Stimulated activated CD8-positive, alpha-beta memory T cell treated with anti-CD3 and anti-CD28 coated beads, Interleukin-7, amount 100 ng/mL, for 1 hour (primary cell): Measurements from ENCODE around the gene MUC3A.
"Not testable (repeated sequence)": the region's sequence is repeated elsewhere in the genome, so short reads cannot be mapped to it uniquely, and the experiment has no call there.

Source experiments
- DNase-seq, 2 donors: peaks; one replicate each; pipeline ENCODE4 v3.0.0-alpha.2; 2020; ENCODE audit warnings: low read depth in 2 of 2

MUC3A gene

GRCh38 chr7:100949227-100949932 lies at the start of gene MUC3A:
Gene MUC3A, plus strand, starts transcription at chr7:100949534. Its CDS starts 91 bp downstream, at chr7:100949625.
- no peak for DNase-seq

- DNase-seq: no peak
Observed at GRCh38 chr7:100900978-100901377, 48.4 kb upstream of the MUC3A start.

GRCh38 chr7:100901921-100902332 lies 47.4 kb upstream of the MUC3A start:
- DNase-seq: no peak

- no peak for DNase-seq
Observed at GRCh38 chr7:100902638-100903037, 46.7 kb upstream of the MUC3A start.

- no peak for DNase-seq
Observed at GRCh38 chr7:100908512-100908911, 40.8 kb upstream of the MUC3A start.

GRCh38 chr7:100910443-100910842 lies 38.9 kb upstream of the MUC3A start:
- not testable (repeated sequence) for DNase-seq

- DNase-seq: no peak
Observed at GRCh38 chr7:100911484-100911883, 37.9 kb upstream of the MUC3A start.

GRCh38 chr7:100914208-100914878 lies 35.0 kb upstream of the MUC3A start:
- DNase-seq: no peak

- DNase-seq: no peak
Observed at GRCh38 chr7:100914879-100915447, 34.4 kb upstream of the MUC3A start.

- DNase-seq: not testable (repeated sequence)
Observed at GRCh38 chr7:100919335-100919734, 30.0 kb upstream of the MUC3A start.

- DNase-seq: not testable (repeated sequence)
Observed at GRCh38 chr7:100919779-100920437, 29.4 kb upstream of the MUC3A start.

- DNase-seq: no peak
Observed at GRCh38 chr7:100921039-100921438, 28.3 kb upstream of the MUC3A start.

- DNase-seq: not testable (repeated sequence)
Observed at GRCh38 chr7:100923616-100924015, 25.7 kb upstream of the MUC3A start.

GRCh38 chr7:100929808-100930174 lies 19.5 kb upstream of the MUC3A start:
- no peak for DNase-seq

GRCh38 chr7:100933734-100934133 lies 15.6 kb upstream of the MUC3A start:
- DNase-seq: no peak

- DNase-seq: not testable (repeated sequence)
Observed at GRCh38 chr7:100935381-100935780, 14.0 kb upstream of the MUC3A start.

GRCh38 chr7:100936167-100936566 lies 13.2 kb upstream of the MUC3A start:
- DNase-seq: not testable (repeated sequence)

- DNase-seq: no peak
Observed at GRCh38 chr7:100942045-100942774, 7.1 kb upstream of the MUC3A start.

GRCh38 chr7:100943693-100944092 lies 5.6 kb upstream of the MUC3A start:
- no peak for DNase-seq

- no peak for DNase-seq
Observed at GRCh38 chr7:100944138-100944537, 5.2 kb upstream of the MUC3A start.

GRCh38 chr7:100946111-100946510 lies 3.2 kb upstream of the MUC3A start:
- DNase-seq: no peak
